ENCODE data around the gene MED28.

DNA sequence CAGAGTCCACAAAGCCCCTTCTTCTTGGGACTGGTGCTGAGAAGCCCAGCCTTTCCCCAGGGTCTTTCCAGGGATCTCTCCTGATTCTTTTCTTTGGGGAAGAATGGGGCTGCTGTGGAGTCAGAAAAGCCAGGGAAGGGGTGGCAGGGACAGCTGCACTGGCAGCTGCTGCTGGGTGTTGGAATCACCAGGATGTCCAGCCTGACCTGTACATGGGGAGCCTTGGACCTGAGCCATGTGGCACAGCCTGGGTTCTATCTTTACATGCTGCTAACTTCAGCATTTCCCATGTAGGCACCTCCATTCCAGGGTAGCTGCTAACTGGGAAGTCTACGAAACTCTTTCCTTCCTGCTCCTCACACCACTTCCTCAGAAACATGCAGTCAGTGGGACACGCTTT lies 36.0 kb downstream of the MED28 start:
- TF ChIP-seq RARB (CRISPR knock-in tag; IDR thresholded peaks at IDR 0.05), result no peak
- TF ChIP-seq, protein P1, sequence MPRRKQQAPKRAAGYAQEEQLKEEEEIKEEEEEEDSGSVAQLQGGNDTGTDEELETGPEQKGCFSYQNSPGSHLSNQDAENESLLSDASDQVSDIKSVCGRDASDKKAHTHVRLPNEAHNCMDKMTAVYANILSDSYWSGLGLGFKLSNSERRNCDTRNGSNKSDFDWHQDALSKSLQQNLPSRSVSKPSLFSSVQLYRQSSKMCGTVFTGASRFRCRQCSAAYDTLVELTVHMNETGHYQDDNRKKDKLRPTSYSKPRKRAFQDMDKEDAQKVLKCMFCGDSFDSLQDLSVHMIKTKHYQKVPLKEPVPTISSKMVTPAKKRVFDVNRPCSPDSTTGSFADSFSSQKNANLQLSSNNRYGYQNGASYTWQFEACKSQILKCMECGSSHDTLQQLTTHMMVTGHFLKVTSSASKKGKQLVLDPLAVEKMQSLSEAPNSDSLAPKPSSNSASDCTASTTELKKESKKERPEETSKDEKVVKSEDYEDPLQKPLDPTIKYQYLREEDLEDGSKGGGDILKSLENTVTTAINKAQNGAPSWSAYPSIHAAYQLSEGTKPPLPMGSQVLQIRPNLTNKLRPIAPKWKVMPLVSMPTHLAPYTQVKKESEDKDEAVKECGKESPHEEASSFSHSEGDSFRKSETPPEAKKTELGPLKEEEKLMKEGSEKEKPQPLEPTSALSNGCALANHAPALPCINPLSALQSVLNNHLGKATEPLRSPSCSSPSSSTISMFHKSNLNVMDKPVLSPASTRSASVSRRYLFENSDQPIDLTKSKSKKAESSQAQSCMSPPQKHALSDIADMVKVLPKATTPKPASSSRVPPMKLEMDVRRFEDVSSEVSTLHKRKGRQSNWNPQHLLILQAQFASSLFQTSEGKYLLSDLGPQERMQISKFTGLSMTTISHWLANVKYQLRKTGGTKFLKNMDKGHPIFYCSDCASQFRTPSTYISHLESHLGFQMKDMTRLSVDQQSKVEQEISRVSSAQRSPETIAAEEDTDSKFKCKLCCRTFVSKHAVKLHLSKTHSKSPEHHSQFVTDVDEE (CRISPR knock-in tag; IDR thresholded peaks at IDR 0.05), result no peak
- TF ChIP-seq, protein P2, sequence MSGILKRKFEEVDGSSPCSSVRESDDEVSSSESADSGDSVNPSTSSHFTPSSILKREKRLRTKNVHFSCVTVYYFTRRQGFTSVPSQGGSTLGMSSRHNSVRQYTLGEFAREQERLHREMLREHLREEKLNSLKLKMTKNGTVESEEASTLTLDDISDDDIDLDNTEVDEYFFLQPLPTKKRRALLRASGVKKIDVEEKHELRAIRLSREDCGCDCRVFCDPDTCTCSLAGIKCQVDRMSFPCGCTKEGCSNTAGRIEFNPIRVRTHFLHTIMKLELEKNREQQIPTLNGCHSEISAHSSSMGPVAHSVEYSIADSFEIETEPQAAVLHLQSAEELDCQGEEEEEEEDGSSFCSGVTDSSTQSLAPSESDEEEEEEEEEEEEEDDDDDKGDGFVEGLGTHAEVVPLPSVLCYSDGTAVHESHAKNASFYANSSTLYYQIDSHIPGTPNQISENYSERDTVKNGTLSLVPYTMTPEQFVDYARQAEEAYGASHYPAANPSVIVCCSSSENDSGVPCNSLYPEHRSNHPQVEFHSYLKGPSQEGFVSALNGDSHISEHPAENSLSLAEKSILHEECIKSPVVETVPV (CRISPR knock-in tag; IDR thresholded peaks at IDR 0.05), result no peak
- TF ChIP-seq BACH2 (CRISPR knock-in tag; IDR thresholded peaks at IDR 0.05; ENCODE audit: borderline replicate concordance), result no peak

Data from SK-N-SH treated with all-trans-retinoic acid at 6 μM for 48 hours (cell line).